Measurements from ENCODE around the gene FHIT.

Gene FHIT

DNA sequence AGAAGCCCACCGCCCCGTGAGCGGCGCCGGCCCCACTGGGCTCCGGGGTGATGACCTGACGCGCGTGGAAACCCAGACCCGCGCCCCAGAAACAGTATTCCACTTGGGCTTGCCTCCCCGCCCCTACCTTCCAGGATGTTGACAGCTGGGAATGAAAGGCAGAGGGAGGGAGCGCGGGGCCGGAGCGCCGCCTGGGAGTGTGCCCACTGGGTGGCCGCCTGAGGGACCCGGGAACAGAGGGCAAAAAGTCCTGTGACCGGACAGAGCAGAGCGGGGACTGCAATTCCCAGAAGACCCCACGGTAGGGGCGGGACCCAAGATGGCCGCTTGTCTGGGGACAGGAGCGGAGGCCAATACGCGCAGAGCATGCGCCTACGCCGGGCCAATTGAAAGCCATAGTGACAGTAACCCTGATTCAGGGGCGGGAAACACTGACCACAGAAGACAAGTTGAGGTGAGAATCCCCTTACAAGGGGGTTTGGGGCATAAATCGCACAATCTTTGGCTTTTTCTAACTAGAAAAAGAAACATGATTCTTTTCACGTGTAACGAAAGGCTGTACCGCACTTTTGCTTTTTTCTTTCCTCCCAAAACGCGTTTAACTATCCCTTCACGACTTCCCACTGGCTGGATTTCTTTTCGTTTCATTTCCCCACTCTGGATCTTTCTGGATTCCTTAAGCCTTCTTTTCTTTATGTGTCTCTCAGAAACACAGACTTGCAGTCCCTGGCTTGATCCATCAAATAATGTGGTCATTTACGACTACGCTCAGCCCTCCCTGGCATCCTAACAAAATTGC, at the start of gene FHIT:
FHIT (minus strand) TSS at position 279 of the 799 bp plus-strand sequence.
- peak; percentile 72 to 79 (median 75) for DNase-seq

DNA sequence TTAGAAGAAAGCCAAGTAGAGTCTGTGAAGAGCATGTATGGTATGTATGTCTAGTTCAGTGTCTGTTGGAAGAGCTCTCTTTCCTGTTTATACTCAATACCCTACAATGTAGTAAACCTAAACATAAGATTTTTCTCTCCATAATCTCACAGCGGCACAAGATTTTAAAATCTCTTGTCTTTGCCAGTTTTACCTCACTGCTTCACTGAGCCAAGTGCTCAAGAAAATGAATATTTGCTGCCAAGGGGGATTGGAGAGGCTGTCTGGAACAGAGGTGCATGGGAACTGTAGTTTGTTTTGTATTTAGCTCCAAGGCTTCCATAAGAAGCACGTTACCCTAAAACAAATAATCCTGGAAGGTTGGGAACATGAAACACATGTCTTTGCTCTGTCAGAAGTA, 49.5 kb upstream of the FHIT start:
- no peak for DNase-seq

DNA sequence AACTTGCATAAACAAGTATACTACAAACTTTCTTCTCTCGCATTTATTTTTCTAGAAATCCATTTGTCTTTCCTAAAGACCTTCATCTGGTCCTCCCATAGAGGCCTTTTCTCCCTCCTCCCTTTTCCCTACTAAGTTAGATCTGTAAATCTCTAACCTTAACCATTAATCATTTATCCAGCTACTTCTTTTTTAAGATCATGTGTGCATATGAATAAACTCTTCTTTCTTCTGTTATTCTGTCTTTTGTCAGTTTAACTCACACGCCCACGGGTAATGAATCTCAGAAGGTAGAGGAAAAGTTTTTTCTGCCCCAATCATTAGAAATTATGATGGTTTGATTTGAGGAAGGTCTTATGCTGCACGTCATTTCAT, 48.7 kb upstream of the FHIT start:
- DNase-seq: no peak

DNA sequence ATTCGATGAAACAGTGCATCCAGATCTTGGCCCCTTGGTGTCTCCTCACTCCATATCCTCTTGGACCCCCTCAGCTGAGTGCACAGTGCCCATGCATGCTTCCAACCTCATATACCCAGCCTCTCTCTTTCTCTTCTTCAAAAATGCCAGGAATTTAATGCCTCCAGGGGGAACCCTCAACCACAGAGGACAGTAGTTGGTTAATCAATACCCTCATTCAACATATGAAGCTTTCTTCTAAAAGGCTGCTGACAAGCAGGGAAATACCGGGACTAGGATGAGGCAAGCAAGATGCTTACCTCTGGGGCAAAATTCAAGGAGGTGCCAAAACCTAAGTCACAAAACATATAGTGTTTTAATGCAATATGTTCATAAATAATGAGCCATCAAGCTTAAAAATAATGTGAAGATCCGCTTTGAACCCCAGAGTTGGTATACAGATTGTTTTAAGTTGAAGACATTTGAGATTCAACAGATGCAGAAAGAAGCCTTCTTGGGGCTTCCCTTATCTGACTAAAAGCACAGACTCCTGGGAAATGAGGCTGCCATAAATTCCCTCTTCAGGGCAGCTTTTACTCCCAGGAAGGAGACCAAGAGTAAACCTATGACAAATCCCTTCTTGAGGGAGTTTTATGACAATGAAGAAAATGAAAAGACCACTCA, 48.2 kb upstream of the FHIT start:
- DNase-seq: no peak

DNA sequence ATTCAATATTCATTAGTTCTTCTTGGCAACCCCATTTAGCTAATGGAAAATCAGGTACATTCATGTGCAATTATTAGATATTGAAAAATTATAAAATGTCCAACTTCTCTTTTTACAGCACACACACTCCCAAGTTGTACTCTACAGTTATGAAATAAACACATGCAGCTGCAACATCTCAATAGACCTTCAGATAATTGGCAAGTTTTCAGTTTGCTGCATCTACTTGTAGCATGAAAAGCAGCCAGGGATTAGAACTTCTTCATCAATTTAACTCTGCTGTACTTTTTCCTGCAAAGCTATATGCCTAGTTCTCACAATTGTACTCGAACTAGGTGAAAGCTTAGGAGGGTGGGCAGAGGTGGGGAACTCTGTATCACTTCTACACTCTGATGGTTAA, 46.6 kb upstream of the FHIT start:
- DNase-seq: no peak

DNA sequence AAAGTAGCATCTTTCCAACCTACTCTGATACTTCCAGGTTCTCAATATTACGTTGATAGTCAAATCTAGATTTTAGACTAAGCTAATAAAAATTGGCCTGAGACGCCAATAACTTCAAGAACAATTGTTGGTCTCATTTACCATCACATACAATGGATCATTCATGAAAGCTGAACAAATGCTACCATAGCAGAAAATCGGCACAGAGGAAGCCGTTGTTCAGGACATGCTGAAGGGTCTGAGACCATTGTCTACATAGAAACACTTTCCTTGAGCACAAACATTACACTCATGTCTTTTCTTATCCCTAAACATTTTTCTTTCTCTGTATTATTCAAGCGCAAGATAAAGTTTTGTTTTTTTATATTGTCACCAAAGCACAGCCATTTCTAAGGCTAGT, 37.2 kb upstream of the FHIT start:
- DNase-seq: no peak

DNA sequence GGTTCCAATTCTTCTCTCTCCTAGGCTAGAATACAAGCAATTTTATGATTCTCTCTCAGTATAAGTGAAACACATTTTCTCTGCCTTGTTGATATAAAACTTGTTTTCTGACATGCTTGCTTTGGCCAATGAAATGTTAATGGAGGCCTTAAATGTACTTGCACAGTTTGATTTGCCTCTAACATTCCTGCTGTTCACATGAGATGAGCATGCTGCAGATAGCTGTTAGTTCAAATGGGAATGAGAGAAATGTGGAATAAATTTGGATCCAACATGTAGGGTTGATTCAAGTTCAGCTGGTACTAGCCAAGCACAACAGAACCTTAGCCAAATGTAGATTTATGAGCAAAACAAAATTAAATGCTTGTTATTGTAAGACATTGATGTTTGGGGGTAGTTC, 32.6 kb upstream of the FHIT start:
- no peak for DNase-seq

DNA sequence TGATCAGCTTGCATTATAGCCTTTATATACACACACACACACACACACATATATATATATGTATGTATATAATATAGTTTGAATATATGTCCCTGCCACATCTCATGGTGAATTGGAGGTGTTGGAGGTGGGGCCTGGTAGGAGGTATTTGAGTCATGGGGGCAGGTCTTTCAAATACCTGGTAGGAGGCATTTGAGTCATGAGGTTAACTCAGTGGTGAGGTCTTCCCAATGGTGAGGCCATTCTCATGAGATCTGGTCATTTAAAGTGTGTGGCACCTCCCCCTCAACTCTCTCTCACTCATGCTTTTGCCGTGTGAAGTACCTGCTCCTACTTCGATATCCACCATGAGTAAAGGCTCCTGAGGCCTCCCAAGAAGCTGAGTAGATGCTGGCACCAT, 27.5 kb upstream of the FHIT start:
- DNase-seq: no peak

DNA sequence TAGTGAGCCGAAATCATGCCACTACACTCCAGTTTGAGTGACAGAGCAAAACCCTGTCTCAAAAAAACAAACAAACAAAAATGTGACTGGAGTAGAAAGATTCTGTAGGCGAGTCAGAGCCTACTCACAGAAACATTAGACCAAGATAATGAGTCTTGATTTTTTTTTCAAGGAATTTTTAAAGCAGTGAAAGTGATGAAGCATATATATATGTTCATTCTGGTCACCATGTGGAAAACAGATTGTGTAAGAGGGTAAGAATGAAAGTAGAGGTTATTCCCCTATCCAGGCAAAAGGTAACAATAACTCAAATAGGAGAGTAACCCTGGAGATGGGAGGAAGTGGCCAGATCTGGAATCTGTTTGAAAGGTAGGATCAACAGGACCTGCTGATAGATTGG, 26.2 kb upstream of the FHIT start:
- DNase-seq: no peak

DNA sequence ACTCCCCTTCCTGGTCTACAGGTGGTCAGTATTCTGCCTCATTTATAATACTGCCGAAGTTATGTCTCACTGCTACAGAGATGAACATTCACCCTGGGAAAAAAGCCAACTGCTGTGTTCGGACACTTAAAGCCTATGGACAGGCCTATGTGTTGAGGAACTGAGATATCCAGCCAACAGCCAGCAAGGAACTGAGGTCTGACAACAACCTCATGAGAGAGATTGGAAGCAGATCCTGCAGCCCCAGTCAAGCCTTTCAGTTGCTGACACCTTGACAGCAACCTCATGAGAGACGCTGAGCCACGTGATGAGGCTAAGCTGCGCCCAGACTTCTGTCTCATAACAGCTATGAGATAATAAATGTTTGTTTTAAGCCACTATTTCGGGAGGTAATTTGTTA, 18.2 kb upstream of the FHIT start:
- no peak for DNase-seq

DNA sequence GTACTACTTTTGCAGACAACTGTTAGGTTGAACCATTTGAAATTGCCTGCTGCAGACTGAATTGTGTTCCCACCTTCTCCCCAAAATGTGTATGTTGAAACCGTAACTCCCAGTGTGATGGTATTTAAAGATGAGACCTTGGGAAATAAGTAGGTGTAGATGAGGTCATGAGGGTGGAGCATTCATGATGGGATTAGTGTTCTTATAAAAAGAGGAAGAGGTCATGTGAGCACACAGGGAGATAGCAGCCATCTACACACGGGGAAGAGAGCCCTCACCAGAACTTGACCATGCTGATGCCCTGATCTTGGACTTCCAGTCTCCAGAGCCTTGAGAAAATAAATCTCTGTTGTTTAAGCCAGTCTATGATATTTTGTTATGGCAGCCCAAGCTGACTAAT, 17.4 kb upstream of the FHIT start:
- DNase-seq: no peak

DNA sequence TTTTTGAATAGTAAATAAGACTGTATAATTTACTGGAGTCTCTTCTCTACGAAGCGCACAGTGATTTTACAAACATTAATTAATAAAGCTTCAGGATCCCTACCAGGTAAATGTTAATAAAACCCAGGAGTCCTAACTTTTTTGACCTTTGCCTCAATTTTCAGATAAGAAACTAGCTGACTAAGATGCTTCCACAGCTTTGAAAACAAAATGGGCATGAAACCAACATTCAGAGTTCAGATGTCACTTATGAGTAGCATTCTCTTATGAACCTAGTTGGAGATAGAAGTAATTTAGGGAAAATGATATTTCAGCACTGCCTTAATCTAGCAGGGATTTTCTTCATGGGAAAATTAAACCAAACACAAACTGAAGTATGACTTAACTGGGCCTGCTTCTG, 13.0 kb upstream of the FHIT start:
- no peak for DNase-seq

DNA sequence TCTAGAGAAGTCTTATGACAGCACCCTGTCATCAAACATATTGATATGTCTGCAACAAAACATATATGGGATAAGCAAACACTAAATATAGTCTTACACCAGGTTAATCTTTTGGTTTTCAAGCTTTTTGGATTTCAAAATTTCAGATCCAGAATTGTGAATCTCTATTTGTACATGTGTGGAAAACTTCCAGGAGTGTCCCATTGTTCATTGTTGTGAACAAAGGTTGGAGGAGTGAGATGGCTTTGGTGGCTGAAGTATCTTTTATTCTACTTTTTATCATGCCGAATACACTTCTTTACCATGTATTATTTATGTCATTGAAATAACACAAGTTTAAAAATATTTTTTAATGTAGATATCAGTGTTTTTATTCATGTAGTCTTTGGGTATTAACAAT, 5.9 kb upstream of the FHIT start:
- no peak for DNase-seq

DNA sequence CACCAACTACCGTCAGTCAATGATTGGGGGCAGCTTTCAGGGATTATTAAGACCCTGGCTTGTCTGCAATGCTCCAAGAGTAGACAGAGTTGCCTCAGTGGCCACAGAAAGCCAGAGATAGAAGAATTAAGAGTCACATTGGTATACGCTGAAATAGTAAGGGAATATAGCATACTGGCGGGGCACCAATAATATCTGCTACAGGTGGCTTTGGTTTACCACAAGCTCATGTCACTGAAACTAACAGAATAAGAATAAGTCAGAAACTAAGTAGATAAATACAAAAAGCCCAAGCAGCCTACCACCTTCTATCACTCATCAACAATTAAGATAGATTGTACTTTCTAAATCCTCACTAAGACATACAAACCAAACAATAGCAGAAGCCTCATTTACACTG, 2.5 kb upstream of the FHIT start:
- no peak for DNase-seq

DNA sequence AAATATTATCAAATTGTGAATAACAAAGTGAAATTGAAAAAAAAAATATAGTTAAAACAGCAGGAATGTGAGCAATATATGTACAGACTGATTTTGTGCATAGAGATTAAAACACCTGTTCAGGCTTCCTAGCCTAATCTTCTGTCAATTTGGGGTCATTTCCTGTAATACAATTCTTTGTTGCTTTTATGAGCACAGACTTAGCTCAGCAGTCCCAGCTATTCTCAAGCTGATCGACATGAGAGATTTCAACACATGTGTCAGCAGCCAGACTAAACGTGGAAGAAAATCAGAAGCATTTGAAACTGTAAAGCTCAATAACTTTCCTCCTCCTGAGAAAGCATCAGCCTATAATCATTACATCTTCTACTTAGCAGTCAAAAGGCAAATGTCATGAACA, 1.6 kb upstream of the FHIT start:
- DNase-seq: no peak

DNA sequence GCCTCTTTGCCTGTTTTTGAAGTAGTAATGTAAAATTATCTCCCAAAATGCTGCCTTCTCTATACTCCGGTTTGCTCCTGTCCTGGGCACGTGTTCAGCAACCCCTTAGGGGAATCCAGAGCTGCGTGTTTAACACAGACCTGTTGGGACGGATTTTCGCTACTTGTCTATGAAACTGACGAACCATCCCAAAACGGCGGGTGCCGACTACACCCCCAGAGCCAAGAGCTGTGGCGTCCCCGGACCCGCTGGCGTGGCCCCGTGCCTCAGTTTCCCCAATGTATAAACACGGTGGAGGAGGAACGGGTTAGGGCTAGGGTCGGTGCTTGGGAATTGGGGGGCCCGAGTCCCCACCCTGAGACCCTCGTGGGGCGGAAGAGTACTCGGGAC, 473 bp downstream of the FHIT start:
- DNase-seq: no peak

DNA sequence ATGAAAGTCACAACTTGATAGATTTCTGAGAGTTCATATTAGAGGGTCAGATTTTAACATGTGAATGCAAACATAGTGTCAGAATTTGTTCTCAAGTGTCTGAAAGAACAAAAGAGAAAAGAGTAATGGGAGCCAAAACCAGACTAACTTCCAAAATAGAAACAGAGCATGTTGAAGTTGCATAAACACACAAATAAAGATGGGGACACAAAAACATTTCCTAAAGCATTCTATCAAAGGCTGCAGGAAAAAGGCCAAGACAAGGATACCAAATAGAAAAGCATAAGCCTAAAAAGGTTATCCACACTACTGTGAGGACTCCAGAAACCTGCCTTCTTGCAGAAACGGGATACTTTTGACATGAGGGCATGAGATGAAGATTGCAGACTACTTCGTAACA, 2.8 kb downstream of the FHIT start:
- DNase-seq: no peak

DNA sequence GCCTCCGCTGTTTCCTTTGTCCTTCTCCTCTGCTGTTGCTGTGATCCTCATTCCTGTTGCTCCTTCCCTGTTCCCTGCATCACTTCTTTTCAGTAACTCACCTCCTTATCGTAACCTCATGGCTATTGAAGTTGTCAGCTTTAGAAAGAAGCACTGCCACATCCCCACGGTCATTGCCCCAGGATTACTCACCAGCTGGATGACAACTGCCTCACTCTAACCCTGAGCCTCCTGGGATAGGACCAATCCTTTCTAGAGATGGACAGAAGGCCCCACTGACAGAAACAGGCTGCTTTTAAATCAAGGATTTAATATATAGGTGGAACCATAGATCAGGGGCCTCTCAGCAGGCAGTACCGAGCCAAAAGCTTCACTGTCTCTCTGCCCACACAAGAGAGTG, 4.1 kb downstream of the FHIT start:
- DNase-seq: no peak

DNA sequence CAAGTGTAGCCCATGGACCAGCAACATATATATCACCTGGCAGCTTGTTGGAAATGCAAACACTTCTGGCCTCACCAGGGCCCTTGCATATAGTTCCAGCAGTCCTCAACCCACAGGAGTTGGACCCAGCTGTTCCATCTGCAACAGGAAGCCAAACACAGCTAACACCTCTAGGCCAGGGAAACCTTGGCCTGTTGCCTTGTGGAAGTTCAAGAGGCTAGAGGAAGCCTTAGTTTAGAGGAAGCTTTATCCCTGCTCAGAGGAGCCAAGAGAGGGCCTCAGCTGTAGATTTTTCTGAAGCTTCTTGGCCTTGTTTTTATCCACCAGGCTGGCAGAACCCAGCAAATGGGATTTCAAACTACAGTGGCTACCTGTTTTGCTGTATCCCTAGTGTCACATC, 11.4 kb downstream of the FHIT start:
- no peak for DNase-seq

DNA sequence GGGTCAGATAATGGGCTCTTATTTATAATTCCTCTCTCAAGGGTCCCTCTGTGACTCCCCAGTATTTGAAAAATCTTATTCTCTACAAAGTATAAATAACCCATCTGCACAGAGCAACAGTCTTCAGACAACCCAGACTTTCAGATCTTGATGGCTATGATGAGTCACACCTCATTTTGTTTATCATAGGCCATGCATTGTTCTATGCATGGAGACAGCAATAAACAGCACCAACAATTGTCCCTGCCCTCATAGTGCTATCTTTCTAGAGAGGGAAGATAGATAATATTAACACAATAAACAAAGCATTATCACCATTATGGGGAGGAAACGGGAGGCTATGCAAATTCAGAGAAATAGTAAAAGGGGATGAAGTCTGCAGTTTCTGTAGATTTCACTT, 13.4 kb downstream of the FHIT start:
- no peak for DNase-seq

DNA sequence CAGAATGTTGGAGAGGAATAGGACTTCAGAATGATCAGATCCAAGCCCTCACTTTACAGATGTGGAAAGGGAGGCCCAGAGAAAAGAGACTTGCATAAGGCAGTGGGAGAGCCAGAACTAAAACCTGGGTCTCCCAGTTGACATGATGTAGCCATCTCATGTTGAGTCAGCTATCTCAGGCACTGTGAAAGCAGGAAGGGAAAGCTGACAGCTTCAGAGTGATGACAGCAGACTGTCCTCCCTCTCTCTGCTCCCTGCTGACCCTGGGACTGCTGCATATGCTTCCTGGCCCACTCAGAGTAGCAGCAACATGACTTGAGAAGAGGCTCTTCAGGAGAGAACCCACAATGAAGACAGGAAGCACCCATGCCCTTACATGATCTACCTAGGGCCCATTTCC, 14.7 kb downstream of the FHIT start:
- DNase-seq: no peak

DNA sequence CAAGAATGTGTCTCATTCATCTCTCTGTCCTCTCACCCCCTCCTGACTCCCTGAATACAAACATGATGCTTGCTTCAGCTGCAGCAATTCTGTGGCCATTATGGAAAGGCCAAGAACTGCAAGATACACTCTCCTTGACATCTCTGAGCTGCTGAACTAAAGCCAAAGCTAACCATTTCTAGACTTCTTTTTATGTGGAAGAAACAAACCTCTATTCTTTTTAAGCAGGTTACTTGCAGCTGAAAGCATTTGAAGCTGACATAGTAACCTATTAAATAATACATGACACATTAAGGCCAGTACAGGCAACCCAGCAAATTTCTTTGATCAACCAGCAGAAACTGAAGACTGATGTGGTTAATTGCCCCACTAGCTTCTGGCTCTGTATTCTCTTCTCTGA, 17.5 kb downstream of the FHIT start:
- DNase-seq: no peak

DNA sequence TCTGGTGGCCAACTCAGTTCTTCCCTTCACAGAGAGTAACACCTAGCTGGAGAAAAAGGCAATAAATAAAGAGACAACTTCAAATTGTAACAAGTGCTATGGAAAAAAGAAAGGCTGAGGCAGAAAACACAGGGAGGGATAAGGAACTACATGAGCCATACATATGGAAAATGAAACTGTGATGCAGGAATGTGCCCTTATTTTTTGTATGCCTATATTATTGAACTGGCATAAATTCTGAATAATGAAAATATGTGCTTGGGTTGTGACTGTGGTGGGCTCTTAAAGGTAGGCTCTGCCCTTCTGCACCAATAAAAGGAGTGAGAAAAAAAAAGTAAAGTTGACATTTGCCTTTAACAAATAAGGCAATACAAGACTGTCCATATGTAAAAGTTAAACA, 19.6 kb downstream of the FHIT start:
- DNase-seq: no peak

DNA sequence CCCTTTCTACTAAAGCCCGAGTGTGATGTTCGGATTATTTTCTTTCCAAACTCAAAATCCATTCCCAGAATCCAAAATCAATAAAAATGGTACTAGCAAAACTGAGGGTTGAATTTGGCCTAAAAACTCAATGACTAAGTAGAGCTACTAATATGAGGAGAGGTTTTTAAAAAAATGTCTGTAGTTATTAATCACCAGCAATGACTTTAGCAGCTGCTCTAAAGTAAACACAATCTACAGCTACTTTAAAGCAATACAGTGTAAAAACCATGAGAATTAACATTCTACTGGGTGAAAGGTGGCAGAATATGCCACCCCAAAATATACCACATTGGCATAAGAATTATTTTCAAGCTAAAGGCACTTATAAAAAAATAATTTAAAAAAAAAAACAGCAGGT, 23.5 kb downstream of the FHIT start:
- no peak for DNase-seq

DNA sequence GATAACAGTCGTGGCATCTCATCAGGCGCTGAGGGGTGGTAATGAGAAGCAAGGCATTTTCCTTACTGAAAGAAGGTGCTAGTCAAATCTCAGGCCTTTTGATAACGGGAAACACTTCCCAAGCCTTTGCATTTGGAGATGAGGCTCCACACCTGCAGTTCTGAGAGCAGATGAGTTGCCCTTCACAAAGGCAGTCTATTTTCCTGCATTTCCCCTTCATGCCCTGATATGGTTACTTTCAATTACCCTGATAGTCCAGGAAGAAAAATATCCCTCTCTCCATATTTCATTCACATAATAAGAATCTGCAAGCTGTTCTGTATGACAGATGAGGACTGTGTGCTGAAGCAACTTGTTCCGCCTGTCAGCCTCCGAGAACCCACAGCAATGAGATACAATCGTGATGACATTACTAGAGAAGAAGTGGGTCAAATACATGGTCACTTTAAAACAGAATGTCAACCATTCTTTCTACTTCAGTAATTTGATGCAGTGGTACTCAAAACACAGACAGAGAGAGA, 25.0 kb downstream of the FHIT start:
- DNase-seq: no peak

Measured in activated CD4-positive, CD25-positive, alpha-beta regulatory T cell (primary cell).